Cerebellar nuclear complex (tissue), 1 donor: Measurements from ENCODE around the gene CPLX1.

Experiments used
- DNase-seq, 2 experiments: peaks; one replicate each; lab custom pipeline; 2025; lab: John Stamatoyannopoulos, UW

The CPLX1 gene

GRCh38 chr4:832536-832935 lies 6.6 kb upstream of the CPLX1 start:
- DNase-seq = no peak

- DNase-seq = no peak
Observed at GRCh38 chr4:832108-832507, 6.2 kb upstream of the CPLX1 start.

GRCh38 chr4:831483-831805 lies 5.5 kb upstream of the CPLX1 start:
- DNase-seq = no peak

GRCh38 chr4:830601-831482 lies 4.9 kb upstream of the CPLX1 start:
- DNase-seq = no peak

- DNase-seq = no peak
Observed at GRCh38 chr4:829761-830600, 4.1 kb upstream of the CPLX1 start.

GRCh38 chr4:829291-829690 lies 3.4 kb upstream of the CPLX1 start:
- DNase-seq = no peak

GRCh38 chr4:828641-829271 lies 2.8 kb upstream of the CPLX1 start:
- no peak for DNase-seq

- DNase-seq = no peak
Observed at GRCh38 chr4:827209-828081, 1.5 kb upstream of the CPLX1 start.

- DNase-seq = no peak
Observed at GRCh38 chr4:826508-827208, 729 bp upstream of the CPLX1 start.

GRCh38 chr4:825063-825970 lies 612 bp downstream of the CPLX1 start:
- DNase-seq = no peak

GRCh38 chr4:824461-825062 lies 1.4 kb downstream of the CPLX1 start:
- no peak for DNase-seq

- no peak for DNase-seq
Observed at GRCh38 chr4:823761-824460, 2.0 kb downstream of the CPLX1 start.

- DNase-seq = no peak
Observed at GRCh38 chr4:823176-823760, 2.7 kb downstream of the CPLX1 start.

- no peak for DNase-seq
Observed at GRCh38 chr4:822361-823175, 3.4 kb downstream of the CPLX1 start.

GRCh38 chr4:821631-822030 lies 4.3 kb downstream of the CPLX1 start:
- no peak for DNase-seq

GRCh38 chr4:821181-821591 lies 4.7 kb downstream of the CPLX1 start:
- DNase-seq = no peak
